ENCODE results near the gene TARDBP. TPM values are rescaled to one million over a fixed set of nuclear protein-coding genes. Genes with fewer than 3 reads are reported as not detected.

TARDBP gene
- total RNA-seq, 1 experiment from 2014 or later = 196 TPM

- Histone ChIP-seq H3K4me3 (ENCODE audit: low read depth in 2 of 2, low read length in 2 of 2) (no peak overlapping the region), H3K36me3 (ENCODE audit: control insufficient read depth, insufficient read depth, low read length) (peaks cover 5% of the 10 kb centered on the region), H3K4me1 (ENCODE audit: control insufficient read depth, insufficient read depth, low read length) (peaks cover 14% of the 10 kb centered on the region), H3K9me3 (ENCODE audit: control insufficient read depth, insufficient read depth, low read depth, low read length) (no peaks in the 10 kb centered on the region), H3K27ac (ENCODE audit: low read length) (no peak overlapping the region), H3K27me3 (ENCODE audit: control insufficient read depth, insufficient read depth, low read length) (no peaks in the 10 kb centered on the region)
- intact Hi-C loops (cut with micrococcal nuclease; ENCODE audit: unreplicated experiment) (no loop called here), in situ Hi-C loops (cut with HindIII; ENCODE audit: low pct_unique_long_range_greater_than_20kb, low sequenced_read_pairs) (no loop called here)
- POLR2A ChIA-PET = no interaction called here
- no TSS peak for BruUV-seq (replicated peaks)
- DNase-seq (ENCODE audit: low read depth, low spot score) (no peak), ATAC-seq (peak; percentile 14; the same call in 1 of the 2 replicates)
- TF ChIP-seq POLR2AphosphoS5 (IDR thresholded peaks at IDR 0.05; ENCODE audit: low read depth, low read length) (no peak), CTCF (IDR thresholded peaks at IDR 0.05) (no peak), TCF7L2 (IDR thresholded peaks at IDR 0.05; ENCODE audit: low read depth, low read length) (no peak), SIN3A (IDR thresholded peaks at IDR 0.05; ENCODE audit: borderline replicate concordance, insufficient read depth, low read depth, low read length) (no peak), REST (IDR thresholded peaks at IDR 0.05; ENCODE audit: insufficient read depth in 1 of 2, low read depth in 2 of 2, low read length in 1 of 2) (no peak)
- CTCF ChIA-PET = interaction anchor here (0.6 to 1.2 kb wide), 2 partner anchors 17 to 560 kb away, joined by 3 to 8 read pairs; no protein-coding TSS in a partner anchor
These were observed 41.7 kb downstream of the TARDBP start for GRCh38 chr1:11054181-11054580.

- ATAC-seq = no peak
- no peak for DNase-seq (ENCODE audit: low read depth, low spot score)
- no peaks in the 10 kb centered on the region for H3K27me3 ChIP-seq (ENCODE audit: control insufficient read depth, insufficient read depth, low read length)
- intact Hi-C loops (cut with micrococcal nuclease; ENCODE audit: unreplicated experiment) = no loop called here
- POLR2A ChIA-PET = no interaction called here
- H3K36me3 ChIP-seq (ENCODE audit: control insufficient read depth, insufficient read depth, low read length) = peaks cover 5% of the 10 kb centered on the region
- H3K9me3 ChIP-seq (ENCODE audit: control insufficient read depth, insufficient read depth, low read depth, low read length) = no peaks in the 10 kb centered on the region
- TF ChIP-seq REST (IDR thresholded peaks at IDR 0.05; ENCODE audit: insufficient read depth in 1 of 2, low read depth in 2 of 2, low read length in 1 of 2) (no peak), TCF7L2 (IDR thresholded peaks at IDR 0.05; ENCODE audit: low read depth, low read length) (no peak), CTCF (IDR thresholded peaks at IDR 0.05) (no peak), SIN3A (IDR thresholded peaks at IDR 0.05; ENCODE audit: borderline replicate concordance, insufficient read depth, low read depth, low read length) (no peak), POLR2AphosphoS5 (IDR thresholded peaks at IDR 0.05; ENCODE audit: low read depth, low read length) (no peak)
- CTCF ChIA-PET = interaction anchor here (0.6 to 1.2 kb wide), 2 partner anchors 17 to 560 kb away, joined by 3 to 8 read pairs; no protein-coding TSS in a partner anchor
- H3K27ac ChIP-seq (ENCODE audit: low read length) = no peak overlapping the region
- in situ Hi-C loops (cut with HindIII; ENCODE audit: low pct_unique_long_range_greater_than_20kb, low sequenced_read_pairs) = no loop called here
- H3K4me1 ChIP-seq (ENCODE audit: control insufficient read depth, insufficient read depth, low read length) = peaks cover 14% of the 10 kb centered on the region
- BruUV-seq (replicated peaks) = TSS peak; percentile 41
- H3K4me3 ChIP-seq (ENCODE audit: low read depth in 2 of 2, low read length in 2 of 2) = no peak overlapping the region
These were observed 42.2 kb downstream of the TARDBP start for GRCh38 chr1:11054666-11055065.

All from Panc1 (cell line).